K562 (cell line): Measurements from ENCODE around the gene PHACTR2. TPM values are rescaled to one million over a fixed set of nuclear protein-coding genes. Genes with fewer than 3 reads are reported as not detected.

ENCODE experiments used
- ATAC-seq: fragments of 200-7000 bp; cut with Tn5 transposase; 3 replicates; pipeline ENCODE4 v1.9.1; 2020; ENCODE audit warnings: moderate library complexity
- BruUV-seq: library from RNA; stranded (reverse); fragments of 400-500 nt; replicated peaks from 2 replicates; lab custom pipeline; 2021; lab: Mats Ljungman, UMichigan
- CTCF ChIA-PET: fragments of 300-600 bp; formaldehyde crosslinking; extraction: SDS; loops from one replicate; lab custom pipeline; 2021; ENCODE audit warnings: low intra/inter-chr PET ratio; lab: Yijun Ruan, JAX
- POLR2A ChIA-PET: fragments of 300-600, 350-650 bp; sonication (Branson Sonifier 250); formaldehyde crosslinking; extraction: SDS; loops from one replicate; lab custom pipeline; 2021; ENCODE audit warnings: antibody characterized with exemption, inconsistent platforms; lab: Yijun Ruan, JAX
- DNase-seq, 4 experiments: peaks; one replicate each; pipeline versions ENCODE4 v3.0.0 to v3.0.0-alpha.2; 2011 to 2018; ENCODE audit warnings: low spot score in 3 of 4, mixed read lengths in 3 of 4; ENCODE audit errors: extremely low read depth in 1 of 4
- FAIRE-seq: peaks from 2 replicates; lab custom pipeline; 2011; peaks lifted over from hg19 to GRCh38; lab: Jason Lieb, UNC
- H2AFZ ChIP-seq: 2 replicates; pipeline ENCODE4 v1.6.0; 2011; ENCODE audit warnings: low read depth, low read length, control low read depth, inconsistent platforms
- H3K27ac ChIP-seq: fragments of 200-600 bp; 3 replicates; pipeline ENCODE4 v1.8.0; 2011; ENCODE audit warnings: low read depth, mild to moderate bottlenecking, control low read depth, inconsistent platforms, low read length, moderate library complexity, mixed read lengths; ENCODE audit errors: extremely low read depth
- H3K27me3 ChIP-seq, 2 experiments: fragments of 300-600 bp in 1 of 2; 2 replicates in 1 of 2; 3 replicates in 1 of 2; pipeline versions ENCODE4 v1.6.0 to v1.8.0; 2011; ENCODE audit warnings: inconsistent platforms in 2 of 2, low read length in 2 of 2, mild to moderate bottlenecking in 1 of 2, mixed read lengths in 1 of 2, moderate library complexity in 1 of 2; ENCODE audit not compliant: control insufficient read depth in 2 of 2, insufficient read depth in 2 of 2
- H3K36me3 ChIP-seq: fragments of 300-600 bp; 3 replicates; pipeline ENCODE4 v1.8.0; 2011; ENCODE audit warnings: mild to moderate bottlenecking, low read length, inconsistent platforms; ENCODE audit not compliant: control insufficient read depth, insufficient read depth
- H3K4me1 ChIP-seq, 2 experiments: fragments of 200-600 bp in 1 of 2; replicated peaks in 1 of 2; 2 replicates in 1 of 2; 3 replicates in 1 of 2; pipeline versions ENCODE4 v1.5.1 to v1.8.0; 2011; ENCODE audit warnings: inconsistent platforms in 2 of 2, low read length in 2 of 2, mild to moderate bottlenecking in 1 of 2, mixed read lengths in 1 of 2, moderate library complexity in 1 of 2; ENCODE audit not compliant: control insufficient read depth in 2 of 2, insufficient read depth in 2 of 2
- H3K4me2 ChIP-seq: 2 replicates; pipeline ENCODE4 v1.6.1; 2011; ENCODE audit warnings: low read length, control low read depth, inconsistent platforms, mixed read lengths; ENCODE audit not compliant: insufficient read depth
- H3K4me3 ChIP-seq: fragments of 200-600 bp; sonication (generic), shearing (Covaris generic); 2 replicates; pipeline ENCODE4 v1.5.1; 2016; ENCODE audit warnings: control low read depth, inconsistent platforms
- H3K79me2 ChIP-seq: fragments of 200-600 bp; 3 replicates; pipeline ENCODE4 v1.8.0; 2011; ENCODE audit warnings: low read length, inconsistent platforms; ENCODE audit not compliant: control insufficient read depth, insufficient read depth
- H3K9ac ChIP-seq, 2 experiments: 2 replicates each; pipeline versions ENCODE4 v1.6.0 to v1.6.1; 2011; ENCODE audit warnings: low read depth in 2 of 2, low read length in 2 of 2, control low read depth in 1 of 2, inconsistent platforms in 1 of 2, mild to moderate bottlenecking in 1 of 2, mixed read lengths in 1 of 2; ENCODE audit not compliant: insufficient read depth in 1 of 2
- H3K9me1 ChIP-seq: one replicate; pipeline ENCODE4 v1.6.0; 2011; ENCODE audit warnings: inconsistent platforms, mild to moderate bottlenecking, low read length, moderate library complexity; ENCODE audit not compliant: control insufficient read depth, insufficient read depth
- H3K9me3 ChIP-seq: replicated peaks from 2 replicates; pipeline ENCODE4 v1.5.1; 2011; ENCODE audit warnings: low read depth, low read length, inconsistent platforms; ENCODE audit not compliant: control insufficient read depth, insufficient read depth
- H4K20me1 ChIP-seq: replicated peaks from 2 replicates; pipeline ENCODE4 v1.6.1; 2011; ENCODE audit warnings: low read length, inconsistent platforms, mixed read lengths; ENCODE audit not compliant: control insufficient read depth, insufficient read depth
- ETV6 ChIP-seq, 3 experiments: fragments of 150-350 bp in 1 of 3; sonication (generic) in 1 of 3; formaldehyde crosslinking in 1 of 3; IDR thresholded peaks; 2 replicates each; pipeline versions ENCODE4 v1.6.1 to v1.8.0; 2014 to 2022; ENCODE audit warnings: borderline replicate concordance in 2 of 3, low read depth in 2 of 3, antibody characterized with exemption in 1 of 3, low read length in 1 of 3, mild to moderate bottlenecking in 1 of 3, missing genetic modification reagents in 1 of 3
- MXI1 ChIP-seq: IDR thresholded peaks from 2 replicates; pipeline ENCODE4 v1.6.1; 2011; ENCODE audit warnings: low read depth, mild to moderate bottlenecking, improper control_type of control experiment, low read length
- MYC ChIP-seq, 2 experiments: fragments of 250-450 bp in 1 of 2; sonication (Bioruptor Pico) in 1 of 2; IDR thresholded peaks; 2 replicates each; pipeline versions ENCODE4 v1.5.1 to v1.6.1; 2012 to 2021; ENCODE audit warnings: low read depth in 2 of 2, borderline replicate concordance in 1 of 2, improper control_type of control experiment in 1 of 2, low read length in 1 of 2, mild to moderate bottlenecking in 1 of 2, moderate library complexity in 1 of 2
- NR1H2 ChIP-seq: sonication (generic); formaldehyde crosslinking; IDR thresholded peaks from 2 replicates; pipeline ENCODE4 v1.4.0; 2020; ENCODE audit warnings: mild to moderate bottlenecking, missing genetic modification reagents
- NUFIP1 ChIP-seq: fragments of 450-650 bp; IDR thresholded peaks from 2 replicates; pipeline ENCODE4 v1.6.1; 2018; ENCODE audit not compliant: partially characterized antibody
- PHTF2 ChIP-seq: fragments of 250-450 bp; sonication (Bioruptor Pico); IDR thresholded peaks from 2 replicates; pipeline ENCODE4 v1.5.0; 2021; ENCODE audit warnings: mild to moderate bottlenecking
- POLR2H ChIP-seq: IDR thresholded peaks from 2 replicates; pipeline ENCODE4 v1.6.1; 2016; ENCODE audit warnings: missing genetic modification characterization, low read depth, mild to moderate bottlenecking, control low read depth, missing compliant biosample characterization, moderate library complexity
- SMARCC2 ChIP-seq: fragments of 450-650 bp; IDR thresholded peaks from 2 replicates; pipeline ENCODE4 v1.6.1; 2017; ENCODE audit warnings: antibody characterized with exemption, moderate library complexity, mild to moderate bottlenecking, low read depth
- SREBF1 ChIP-seq: fragments of 150-350 bp; IDR thresholded peaks from 2 replicates; pipeline ENCODE4 v1.6.1; 2014; ENCODE audit warnings: antibody characterized with exemption, low read depth, low read length, borderline replicate concordance
- TEAD4 ChIP-seq, 2 experiments: sonication (generic) in 1 of 2; formaldehyde crosslinking in 1 of 2; IDR thresholded peaks; 2 replicates each; pipeline versions ENCODE4 v1.6.1 to v1.8.0; 2012 to 2022; ENCODE audit warnings: borderline replicate concordance in 1 of 2, inconsistent platforms in 1 of 2, low read length in 1 of 2, mild to moderate bottlenecking in 1 of 2, missing genetic modification reagents in 1 of 2
- ZKSCAN3 ChIP-seq: fragments of 250-450 bp; sonication (Bioruptor Pico); IDR thresholded peaks from 2 replicates; pipeline ENCODE4 v1.4.0; 2020
- WGBS: fragments of 100-300 bp; shearing (Covaris generic); methylation state at CpG from one replicate; pipeline ENCODE4 v1.1.6; 2016; ENCODE audit warnings: low coverage, mixed read lengths; ENCODE audit not compliant: insufficient coverage; ENCODE audit errors: missing lambda C conversion rate; 5-methylcytosine and 5-hydroxymethylcytosine counted together
- in situ Hi-C: fragments of 300-500 bp; cut with MboI; formaldehyde crosslinking; loops from 4 replicates; pipeline ENCODE4 v1.15.0; 2018; ENCODE audit warnings: inconsistent platforms, mixed read lengths
- intact Hi-C: fragments of 100-400 bp; cut with micrococcal nuclease; formaldehyde crosslinking; loops from 2 replicates; pipeline ENCODE4 v1.14.2; 2022
- polyA plus RNA-seq, 8 experiments: library from polyadenylated mRNA; depleted of rRNA in 4 of 8; stranded (reverse) in 5 of 8; unstranded in 3 of 8; fragments of >200 nt; fragmentation: Nextera tagmentation in 2 of 8; fragmentation: Illumina TruSeq in 1 of 8; extraction: Ambion mirVana in 2 of 8; extraction: Trizol in 1 of 8; gene quantifications; 2 replicates each; pipeline versions ENCODE4 v1.2.1 to v1.2.3, GENCODE V29; 2011 to 2014; ENCODE audit warnings: inconsistent platforms in 1 of 8, missing spikeins in 1 of 8
- total RNA-seq, 7 experiments: library from RNA; depleted of rRNA in 6 of 7; stranded (reverse); fragments of >200 nt in 6 of 7; fragmentation: Illumina TruSeq in 2 of 7; extraction: Trizol in 2 of 7; gene quantifications; 2 replicates each; pipeline versions ENCODE4 v1.2.1 to v1.2.3, GENCODE V29; 2011 to 2021; ENCODE audit warnings: low replicate concordance in 1 of 7
- TF ChIP-seq, protein P1 (sequence below): fragments of 450-650 bp; formaldehyde crosslinking; IDR thresholded peaks from 2 replicates; pipeline ENCODE4 v1.4.0; 2020; ENCODE audit warnings: mild to moderate bottlenecking, moderate library complexity
- TF ChIP-seq, protein P2 (sequence below): fragments of 450-650 bp; conservative IDR thresholded peaks from 2 replicates; pipeline ENCODE4 v1.6.1; 2016; ENCODE audit warnings: missing genetic modification characterization, low read depth, mild to moderate bottlenecking, control low read depth, missing compliant biosample characterization
- TF ChIP-seq, protein P3 (sequence below): sonication (generic); formaldehyde crosslinking; IDR thresholded peaks from 2 replicates; pipeline ENCODE4 v1.4.0; 2020; ENCODE audit warnings: mild to moderate bottlenecking, missing genetic modification reagents

PHACTR2 gene
- total and polyA plus RNA-seq, 9 of the 15 experiments (the other 6 are each of a cell fraction or from before 2014, with no cell fraction given) = 5.3 to 52.5 (median 22.9) TPM

DNA sequence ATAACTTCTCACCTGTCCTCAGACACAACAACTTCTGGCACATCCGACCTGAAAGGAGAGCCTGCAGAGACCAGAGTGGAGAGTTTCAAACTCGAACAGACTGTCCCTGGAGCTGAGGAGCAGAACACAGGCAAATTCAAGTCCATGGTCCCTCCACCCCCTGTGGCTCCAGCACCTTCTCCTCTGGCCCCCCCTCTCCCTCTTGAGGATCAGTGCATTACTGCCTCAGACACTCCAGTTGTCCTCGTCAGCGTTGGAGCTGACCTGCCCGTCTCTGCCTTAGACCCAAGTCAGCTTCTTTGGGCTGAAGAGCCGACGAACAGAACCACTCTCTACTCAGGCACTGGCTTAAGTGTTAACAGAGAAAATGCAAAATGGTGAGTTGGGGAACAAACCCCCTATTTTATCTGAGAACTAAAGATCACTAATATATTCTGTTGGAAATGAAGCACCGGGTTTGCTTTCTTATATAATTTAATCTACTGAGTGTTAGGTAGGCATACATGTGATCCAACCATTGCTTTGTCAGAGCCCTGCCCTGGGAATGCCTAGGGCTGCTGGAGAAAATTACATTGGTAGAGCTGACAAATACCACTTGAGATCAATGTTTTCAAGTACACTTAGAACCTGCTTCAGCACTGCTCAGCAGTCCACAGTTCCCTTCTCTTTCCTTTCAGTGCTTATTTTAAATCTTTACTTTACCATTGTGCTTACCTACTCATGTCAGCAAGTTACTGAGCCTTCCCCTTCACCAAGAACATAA lies 87.8 kb downstream of the PHACTR2 start:
- no peaks in the 10 kb centered on the region for H3K9me3 ChIP-seq
- in situ Hi-C loops = no loop called here
- no peak overlapping the region for H2AFZ ChIP-seq
- WGBS = 60% methylated on average over 8 of the region's 8 CpGs
- ChIA-PET POLR2A (interaction anchor here (0.9 kb wide), 2 partner anchors 12 to 78 kb away, joined by 3 to 4 read pairs; partner anchors contain the start of gene LTV1), CTCF (interaction anchor here (0.6 kb wide), 1 partner anchor 14 kb away, joined by 3 read pairs; no protein-coding TSS in a partner anchor)
- FAIRE-seq (no peak), ATAC-seq (peak; percentile 44; the same call in 2 of the 3 replicates), DNase-seq (no peak)
- intact Hi-C loops = no loop called here
- H3K4me1 ChIP-seq = no peaks in the 10 kb centered on the region
- no peak overlapping the region for H3K27ac ChIP-seq
- H3K27me3 ChIP-seq = no peaks in the 10 kb centered on the region
- no TSS peak for BruUV-seq
- H3K36me3 ChIP-seq = peaks cover 6% of the 10 kb centered on the region; the same call in 1 of the 3 replicates
- no peak overlapping the region for H3K4me2 ChIP-seq
- H3K9ac ChIP-seq = no peak overlapping the region
- H3K4me3 ChIP-seq = no peak overlapping the region
- no peaks in the 10 kb centered on the region for H3K79me2 ChIP-seq
- H3K9me1 ChIP-seq = no peaks in the 10 kb centered on the region
- H4K20me1 ChIP-seq = no peaks in the 10 kb centered on the region
- TF ChIP-seq, protein P1, sequence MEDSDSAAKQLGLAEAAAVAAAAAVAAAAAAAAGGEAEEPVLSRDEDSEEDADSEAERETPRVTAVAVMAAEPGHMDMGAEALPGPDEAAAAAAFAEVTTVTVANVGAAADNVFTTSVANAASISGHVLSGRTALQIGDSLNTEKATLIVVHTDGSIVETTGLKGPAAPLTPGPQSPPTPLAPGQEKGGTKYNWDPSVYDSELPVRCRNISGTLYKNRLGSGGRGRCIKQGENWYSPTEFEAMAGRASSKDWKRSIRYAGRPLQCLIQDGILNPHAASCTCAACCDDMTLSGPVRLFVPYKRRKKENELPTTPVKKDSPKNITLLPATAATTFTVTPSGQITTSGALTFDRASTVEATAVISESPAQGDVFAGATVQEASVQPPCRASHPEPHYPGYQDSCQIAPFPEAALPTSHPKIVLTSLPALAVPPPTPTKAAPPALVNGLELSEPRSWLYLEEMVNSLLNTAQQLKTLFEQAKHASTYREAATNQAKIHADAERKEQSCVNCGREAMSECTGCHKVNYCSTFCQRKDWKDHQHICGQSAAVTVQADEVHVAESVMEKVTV = no peak
- TF ChIP-seq, protein P2, sequence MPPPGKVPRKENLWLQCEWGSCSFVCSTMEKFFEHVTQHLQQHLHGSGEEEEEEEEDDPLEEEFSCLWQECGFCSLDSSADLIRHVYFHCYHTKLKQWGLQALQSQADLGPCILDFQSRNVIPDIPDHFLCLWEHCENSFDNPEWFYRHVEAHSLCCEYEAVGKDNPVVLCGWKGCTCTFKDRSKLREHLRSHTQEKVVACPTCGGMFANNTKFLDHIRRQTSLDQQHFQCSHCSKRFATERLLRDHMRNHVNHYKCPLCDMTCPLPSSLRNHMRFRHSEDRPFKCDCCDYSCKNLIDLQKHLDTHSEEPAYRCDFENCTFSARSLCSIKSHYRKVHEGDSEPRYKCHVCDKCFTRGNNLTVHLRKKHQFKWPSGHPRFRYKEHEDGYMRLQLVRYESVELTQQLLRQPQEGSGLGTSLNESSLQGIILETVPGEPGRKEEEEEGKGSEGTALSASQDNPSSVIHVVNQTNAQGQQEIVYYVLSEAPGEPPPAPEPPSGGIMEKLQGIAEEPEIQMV (tag) = no peak
- no peak for TF ChIP-seq PHTF2 (CRISPR knock-in tag)
- no peak for TF ChIP-seq NUFIP1
- TF ChIP-seq TEAD4 (IDR thresholded peaks at IDR 0.05; ENCODE audit: low read length) = no peak
- TF ChIP-seq TEAD4 (CRISPR knock-in tag; IDR thresholded peaks at IDR 0.05; ENCODE audit: borderline replicate concordance) = no peak
- no peak for TF ChIP-seq SREBF1
- no peak for TF ChIP-seq MXI1
- no peak for TF ChIP-seq SMARCC2
- TF ChIP-seq, protein P3, sequence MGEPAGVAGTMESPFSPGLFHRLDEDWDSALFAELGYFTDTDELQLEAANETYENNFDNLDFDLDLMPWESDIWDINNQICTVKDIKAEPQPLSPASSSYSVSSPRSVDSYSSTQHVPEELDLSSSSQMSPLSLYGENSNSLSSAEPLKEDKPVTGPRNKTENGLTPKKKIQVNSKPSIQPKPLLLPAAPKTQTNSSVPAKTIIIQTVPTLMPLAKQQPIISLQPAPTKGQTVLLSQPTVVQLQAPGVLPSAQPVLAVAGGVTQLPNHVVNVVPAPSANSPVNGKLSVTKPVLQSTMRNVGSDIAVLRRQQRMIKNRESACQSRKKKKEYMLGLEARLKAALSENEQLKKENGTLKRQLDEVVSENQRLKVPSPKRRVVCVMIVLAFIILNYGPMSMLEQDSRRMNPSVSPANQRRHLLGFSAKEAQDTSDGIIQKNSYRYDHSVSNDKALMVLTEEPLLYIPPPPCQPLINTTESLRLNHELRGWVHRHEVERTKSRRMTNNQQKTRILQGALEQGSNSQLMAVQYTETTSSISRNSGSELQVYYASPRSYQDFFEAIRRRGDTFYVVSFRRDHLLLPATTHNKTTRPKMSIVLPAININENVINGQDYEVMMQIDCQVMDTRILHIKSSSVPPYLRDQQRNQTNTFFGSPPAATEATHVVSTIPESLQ (CRISPR knock-in tag) = no peak
- no peak for TF ChIP-seq MYC (IDR thresholded peaks at IDR 0.05; ENCODE audit: low read depth, low read length)
- TF ChIP-seq MYC (CRISPR knock-in tag; IDR thresholded peaks at IDR 0.05; ENCODE audit: borderline replicate concordance, low read depth) = no peak
- TF ChIP-seq ETV6 (IDR thresholded peaks at IDR 0.05; ENCODE audit: borderline replicate concordance in 1 of 2, low read depth in 2 of 2, low read length in 1 of 2) = no peak
- TF ChIP-seq ETV6 (CRISPR knock-in tag; IDR thresholded peaks at IDR 0.05; ENCODE audit: borderline replicate concordance) = no peak
- no peak for TF ChIP-seq POLR2H (tag)
- TF ChIP-seq NR1H2 (CRISPR knock-in tag) = no peak
- TF ChIP-seq ZKSCAN3 (CRISPR knock-in tag) = no peak
